KMS-11 (cell line): ENCODE data around the gene PKIB.

Source experiments
- H2AFZ ChIP-seq: fragments of 200-600 bp; sonication (generic); 2 replicates; pipeline ENCODE4 v1.6.1; 2016; ENCODE audit warnings: antibody characterized with exemption, mixed run types, low read depth
- H3K27ac ChIP-seq: fragments of 200-600 bp; sonication (generic); 2 replicates; pipeline ENCODE4 v1.6.1; 2016; ENCODE audit warnings: mild to moderate bottlenecking, mixed run types
- H3K27me3 ChIP-seq: fragments of 200-600 bp; sonication (generic); 2 replicates; pipeline ENCODE4 v1.6.1; 2017; ENCODE audit warnings: mild to moderate bottlenecking, low read depth, mixed run types, moderate library complexity; ENCODE audit not compliant: insufficient read depth
- H3K36me3 ChIP-seq: fragments of 200-600 bp; sonication (generic); 2 replicates; pipeline ENCODE4 v1.6.1; 2017; ENCODE audit warnings: mild to moderate bottlenecking, mixed run types; ENCODE audit not compliant: insufficient read depth
- H3K4me1 ChIP-seq: fragments of 200-600 bp; sonication (generic); 2 replicates; pipeline ENCODE4 v1.6.1; 2016; ENCODE audit warnings: mild to moderate bottlenecking, low read depth, mixed run types; ENCODE audit not compliant: poor library complexity, severe bottlenecking
- H3K4me2 ChIP-seq: fragments of 200-600 bp; sonication (generic); 2 replicates; pipeline ENCODE4 v1.7.0; 2016; ENCODE audit warnings: mild to moderate bottlenecking, mixed run types
- H3K4me3 ChIP-seq: fragments of 200-600 bp; sonication (generic); IDR thresholded peaks from 2 replicates; pipeline ENCODE4 v1.6.1; 2017; ENCODE audit warnings: low read depth, low read length, mixed read lengths; ENCODE audit not compliant: insufficient read depth
- H3K79me2 ChIP-seq: fragments of 200-600 bp; sonication (generic); 2 replicates; pipeline ENCODE4 v1.6.1; 2016; ENCODE audit warnings: low read depth, mixed run types; ENCODE audit not compliant: insufficient read depth
- H3K9ac ChIP-seq: fragments of 200-600 bp; sonication (generic); 2 replicates; pipeline ENCODE4 v1.6.1; 2016; ENCODE audit warnings: mild to moderate bottlenecking, mixed run types
- H4K20me1 ChIP-seq: fragments of 200-600 bp; sonication (generic); 2 replicates; pipeline ENCODE4 v1.6.1; 2016; ENCODE audit warnings: mild to moderate bottlenecking, mixed run types; ENCODE audit not compliant: insufficient read depth
- CTCF ChIP-seq: fragments of 200-600 bp; sonication (generic); conservative IDR thresholded peaks from 2 replicates; pipeline ENCODE4 v1.6.1; 2017; ENCODE audit warnings: low read depth, mild to moderate bottlenecking, antibody characterized with exemption, low read length, moderate library complexity, mixed read lengths

PKIB gene

DNA sequence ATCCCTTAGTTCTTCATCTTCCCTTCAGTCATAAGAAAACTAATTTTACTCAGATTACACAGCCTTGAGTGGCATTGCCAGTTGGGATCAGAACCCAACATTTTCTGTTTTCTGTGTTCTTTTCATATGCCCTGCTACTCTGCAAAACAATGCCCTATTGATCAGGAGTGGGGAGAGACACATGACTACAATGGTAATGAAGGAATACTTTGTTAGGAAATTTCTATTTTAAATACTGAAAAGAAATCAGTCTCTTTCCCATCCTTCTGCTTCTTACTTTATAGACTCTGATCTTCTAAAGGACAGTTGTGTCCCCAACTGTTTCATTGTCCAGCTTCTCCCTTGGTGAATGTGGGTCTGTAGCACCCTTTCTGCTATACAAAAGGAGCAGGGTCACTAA lies 5.5 kb upstream of the PKIB start:
- H3K36me3 ChIP-seq: no peaks in the 10 kb centered on the region
- peaks cover 6% of the 10 kb centered on the region for H3K4me1 ChIP-seq
- TF ChIP-seq CTCF: no peak
- H2AFZ ChIP-seq: no peak overlapping the region
- H3K9ac ChIP-seq: no peak overlapping the region
- H3K79me2 ChIP-seq: no peaks in the 10 kb centered on the region
- no peak overlapping the region for H3K27ac ChIP-seq
- no peaks in the 10 kb centered on the region for H4K20me1 ChIP-seq
- no peak overlapping the region for H3K4me3 ChIP-seq
- no peak overlapping the region for H3K4me2 ChIP-seq
- H3K27me3 ChIP-seq: no peaks in the 10 kb centered on the region

DNA sequence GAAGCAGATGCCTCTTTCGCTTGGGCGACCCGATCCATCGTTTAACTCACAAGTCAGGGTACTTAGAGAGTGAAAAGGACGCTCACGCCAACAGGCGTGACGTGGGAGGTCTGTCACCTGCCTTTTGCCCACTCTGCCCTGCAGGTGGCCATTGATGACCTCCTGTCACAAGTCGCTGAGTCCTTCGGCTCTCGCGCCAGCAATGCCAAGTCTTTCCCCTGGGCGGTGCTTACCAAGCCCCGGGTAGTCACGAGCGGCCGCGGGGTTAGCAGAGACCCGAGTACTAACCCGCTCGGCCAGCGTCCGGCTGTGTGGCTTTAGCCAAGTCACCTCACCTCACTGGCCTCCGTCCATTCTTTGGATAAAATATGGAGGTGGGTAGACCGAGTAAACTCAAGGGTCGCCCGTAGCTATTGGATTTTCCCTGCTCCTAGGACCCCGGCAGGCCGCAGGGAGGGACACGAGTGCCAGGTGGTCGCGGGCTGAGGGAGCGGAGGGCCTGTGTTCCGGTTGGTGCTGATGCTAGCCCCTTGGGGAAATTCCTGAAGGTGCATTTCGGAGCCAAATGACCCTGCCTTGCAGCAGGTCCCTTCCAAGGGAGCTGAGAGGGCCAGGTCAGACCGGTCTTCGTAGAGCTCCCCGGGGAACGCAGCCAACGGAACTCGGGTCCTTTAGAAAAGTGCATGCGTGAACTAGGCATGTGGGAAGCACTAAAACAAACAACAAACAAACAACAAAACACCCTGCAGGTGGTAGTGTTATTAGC lies 668 bp downstream of the PKIB start:
- Histone ChIP-seq H3K4me2 (peak overlapping the region; percentile 57), H3K4me1 (peaks cover 6% of the 10 kb centered on the region), H4K20me1 (no peaks in the 10 kb centered on the region), H2AFZ (peak overlapping the region; percentile 88), H3K27ac (no peak overlapping the region), H3K4me3 (no peak overlapping the region), H3K9ac (peak overlapping the region; percentile 27; the same call in 1 of the 2 replicates), H3K79me2 (no peaks in the 10 kb centered on the region), H3K36me3 (no peaks in the 10 kb centered on the region), H3K27me3 (no peaks in the 10 kb centered on the region)
- TF ChIP-seq CTCF: no peak

- H2AFZ ChIP-seq: no peak overlapping the region
- no peak overlapping the region for H3K27ac ChIP-seq
- H3K9ac ChIP-seq: no peak overlapping the region
These were observed 2.6 kb downstream of the PKIB start for GRCh38 chr6:122612838-122613237.

GRCh38 chr6:122614303-122614702 lies 4.1 kb downstream of the PKIB start:
- H3K79me2 ChIP-seq: no peaks in the 10 kb centered on the region
- no peaks in the 10 kb centered on the region for H3K36me3 ChIP-seq
- H2AFZ ChIP-seq: no peak overlapping the region
- no peak overlapping the region for H3K9ac ChIP-seq
- TF ChIP-seq CTCF: no peak
- H4K20me1 ChIP-seq: no peaks in the 10 kb centered on the region
- H3K4me2 ChIP-seq: no peak overlapping the region
- no peak overlapping the region for H3K4me3 ChIP-seq
- no peak overlapping the region for H3K27ac ChIP-seq
- H3K27me3 ChIP-seq: no peaks in the 10 kb centered on the region
- H3K4me1 ChIP-seq: peaks cover 3% of the 10 kb centered on the region

More at GRCh38 chr6:122612838-122613237, 2.6 kb downstream of the PKIB start:
- no peak overlapping the region for H3K4me3 ChIP-seq
- TF ChIP-seq CTCF: no peak
- H3K36me3 ChIP-seq: no peaks in the 10 kb centered on the region
- no peak overlapping the region for H3K4me2 ChIP-seq
- no peaks in the 10 kb centered on the region for H3K27me3 ChIP-seq
- H3K79me2 ChIP-seq: no peaks in the 10 kb centered on the region
- H4K20me1 ChIP-seq: no peaks in the 10 kb centered on the region
- peaks cover 6% of the 10 kb centered on the region for H3K4me1 ChIP-seq
